ENCODE results near the gene GRAP.

The GRAP gene

GRCh38 chr17:18974407-18975149 lies 72.2 kb downstream of the GRAP start:
- H3K27ac ChIP-seq (replicated peaks): no peak overlapping the region
- H3K27me3 ChIP-seq (ENCODE audit: insufficient read depth, poor library complexity, severe bottlenecking): no peaks in the 10 kb centered on the region
- TF ChIP-seq GABPA (IDR thresholded peaks at IDR 0.05; ENCODE audit: low read depth) (no peak), CTCF (IDR thresholded peaks at IDR 0.05; ENCODE audit: insufficient read depth, low read length) (no peak), SPI1 (IDR thresholded peaks at IDR 0.05; ENCODE audit: borderline replicate concordance, low read depth) (no peak), REST (IDR thresholded peaks at IDR 0.05; ENCODE audit: insufficient replicate concordance, low read depth) (no peak)
- no peak for DNase-seq (ENCODE audit: low read depth in 1 of 2, low spot score in 1 of 2)
- no peak overlapping the region for H3K4me3 ChIP-seq (replicated peaks; ENCODE audit: insufficient read depth, low read length)

- TF ChIP-seq SPI1 (IDR thresholded peaks at IDR 0.05; ENCODE audit: borderline replicate concordance, low read depth): no peak
- TF ChIP-seq GABPA (IDR thresholded peaks at IDR 0.05; ENCODE audit: low read depth): no peak
- no peaks in the 10 kb centered on the region for H3K27me3 ChIP-seq (ENCODE audit: insufficient read depth, poor library complexity, severe bottlenecking)
- no peak overlapping the region for H3K27ac ChIP-seq (replicated peaks)
- no peak for DNase-seq (ENCODE audit: low read depth in 1 of 2, low spot score in 1 of 2)
- H3K4me3 ChIP-seq (replicated peaks; ENCODE audit: insufficient read depth, low read length): no peak overlapping the region
Observed at GRCh38 chr17:18971801-18972200, 75.0 kb downstream of the GRAP start.
